ENCODE data around the gene NECAB3. TPM values are rescaled to one million over a fixed set of nuclear protein-coding genes. Genes with fewer than 3 reads are reported as not detected.

NECAB3 gene
- total and polyA plus RNA-seq, 2 donors = 6.5 to 20.3 TPM

GRCh38 chr20:33662172-33662571, 12.1 kb downstream of the NECAB3 start, which contains the start of gene C20orf144:
Gene C20orf144 (plus strand): TSS chr20:33662327. CDS start chr20:33662346, 19 bp downstream.
- Histone ChIP-seq H3K4me1 (ENCODE audit: control insufficient read depth in 2 of 2, insufficient read depth in 2 of 2, low read length in 2 of 2) (peaks cover 0 to 31% of the 10 kb centered on the region in 2 donors), H3K27ac (ENCODE audit: low read depth in 1 of 2, low read length in 1 of 2) (peak within 1 kb of the TSS; percentile 77 to 91), H3K27me3 (ENCODE audit: control insufficient read depth in 2 of 2, insufficient read depth in 1 of 2, low read length in 1 of 2) (peaks cover 3 to 19% of the 10 kb centered on the region in 2 donors), H3K36me3 (ENCODE audit: control insufficient read depth in 2 of 2, insufficient read depth in 2 of 2, low read length in 1 of 2) (peaks cover 0 to 9% of the 10 kb centered on the region in 2 donors), H3K4me3 (ENCODE audit: low read length in 2 of 2) (peak within 1 kb of the TSS; percentile 65 to 78), H3K9me3 (ENCODE audit: control insufficient read depth in 2 of 2, insufficient read depth in 1 of 2, low read length in 1 of 2) (peaks cover 0 to 4% of the 10 kb centered on the region in 2 donors)
- no peak for DNase-seq (ENCODE audit: low read depth in 6 of 9, low spot score in 9 of 9)
- WGBS = 98% methylated on average over 10 of the region's 10 CpGs

- Histone ChIP-seq H3K4me1 (ENCODE audit: control insufficient read depth in 2 of 2, insufficient read depth in 2 of 2, low read length in 2 of 2) (peaks cover 0 to 20% of the 10 kb centered on the region in 2 donors), H3K4me3 (ENCODE audit: low read length in 2 of 2) (no peak overlapping the region), H3K36me3 (ENCODE audit: control insufficient read depth in 2 of 2, insufficient read depth in 2 of 2, low read length in 1 of 2) (peaks cover 0 to 9% of the 10 kb centered on the region in 2 donors), H3K27ac (ENCODE audit: low read depth in 1 of 2, low read length in 1 of 2) (no peak overlapping the region), H3K27me3 (ENCODE audit: control insufficient read depth in 2 of 2, insufficient read depth in 1 of 2, low read length in 1 of 2) (peaks cover 0 to 4% of the 10 kb centered on the region in 2 donors), H3K9me3 (ENCODE audit: control insufficient read depth in 2 of 2, insufficient read depth in 1 of 2, low read length in 1 of 2) (peaks cover 0 to 4% of the 10 kb centered on the region in 2 donors)
- 97% methylated on average over 7 of the region's 7 CpGs for whole genome bisulfite sequencing
- no peak for DNase-seq (ENCODE audit: low read depth in 6 of 9, low spot score in 9 of 9)
Measured at GRCh38 chr20:33660685-33661058, 13.6 kb downstream of the NECAB3 start.

GRCh38 chr20:33660035-33660684, 14.1 kb downstream of the NECAB3 start:
- WGBS = 95% methylated on average over 21 of the region's 21 CpGs
- H3K27ac ChIP-seq (ENCODE audit: low read depth in 1 of 2, low read length in 1 of 2) = no peak overlapping the region
- peaks cover 0 to 9% of the 10 kb centered on the region in 2 donors for H3K36me3 ChIP-seq (ENCODE audit: control insufficient read depth in 2 of 2, insufficient read depth in 2 of 2, low read length in 1 of 2)
- H3K9me3 ChIP-seq (ENCODE audit: control insufficient read depth in 2 of 2, insufficient read depth in 1 of 2, low read length in 1 of 2) = peaks cover 0 to 4% of the 10 kb centered on the region in 2 donors
- H3K27me3 ChIP-seq (ENCODE audit: control insufficient read depth in 2 of 2, insufficient read depth in 1 of 2, low read length in 1 of 2) = peaks cover 0 to 2% of the 10 kb centered on the region in 2 donors
- no peak overlapping the region for H3K4me3 ChIP-seq (ENCODE audit: low read length in 2 of 2)
- DNase-seq (ENCODE audit: low read depth in 6 of 9, low spot score in 9 of 9) = no peak
- H3K4me1 ChIP-seq (ENCODE audit: control insufficient read depth in 2 of 2, insufficient read depth in 2 of 2, low read length in 2 of 2) = peaks cover 0 to 20% of the 10 kb centered on the region in 2 donors

GRCh38 chr20:33659341-33660034, 14.7 kb downstream of the NECAB3 start:
- H3K4me1 ChIP-seq (ENCODE audit: control insufficient read depth in 2 of 2, insufficient read depth in 2 of 2, low read length in 2 of 2) = peaks cover 0 to 17% of the 10 kb centered on the region in 2 donors
- no peak overlapping the region for H3K27ac ChIP-seq (ENCODE audit: low read depth in 1 of 2, low read length in 1 of 2)
- peaks cover 0 to 4% of the 10 kb centered on the region in 2 donors for H3K9me3 ChIP-seq (ENCODE audit: control insufficient read depth in 2 of 2, insufficient read depth in 1 of 2, low read length in 1 of 2)
- H3K27me3 ChIP-seq (ENCODE audit: control insufficient read depth in 2 of 2, insufficient read depth in 1 of 2, low read length in 1 of 2) = peaks cover 0 to under 1% of the 10 kb centered on the region in 2 donors
- no peak for DNase-seq (ENCODE audit: low read depth in 6 of 9, low spot score in 9 of 9)
- H3K36me3 ChIP-seq (ENCODE audit: control insufficient read depth in 2 of 2, insufficient read depth in 2 of 2, low read length in 1 of 2) = peaks cover 0 to 9% of the 10 kb centered on the region in 2 donors
- no peak overlapping the region for H3K4me3 ChIP-seq (ENCODE audit: low read length in 2 of 2)
- WGBS = 98% methylated on average over 32 of the region's 32 CpGs

- WGBS = 98% methylated on average over 4 of the region's 4 CpGs
- Histone ChIP-seq H3K4me3 (ENCODE audit: low read length in 2 of 2) (no peak overlapping the region), H3K4me1 (ENCODE audit: control insufficient read depth in 2 of 2, insufficient read depth in 2 of 2, low read length in 2 of 2) (peaks cover 0 to 12% of the 10 kb centered on the region in 2 donors), H3K36me3 (ENCODE audit: control insufficient read depth in 2 of 2, insufficient read depth in 2 of 2, low read length in 1 of 2) (peaks cover 0 to 9% of the 10 kb centered on the region in 2 donors), H3K9me3 (ENCODE audit: control insufficient read depth in 2 of 2, insufficient read depth in 1 of 2, low read length in 1 of 2) (peaks cover 0 to 4% of the 10 kb centered on the region in 2 donors), H3K27ac (ENCODE audit: low read depth in 1 of 2, low read length in 1 of 2) (no peak overlapping the region), H3K27me3 (ENCODE audit: control insufficient read depth in 2 of 2, insufficient read depth in 1 of 2, low read length in 1 of 2) (no peaks in the 10 kb centered on the region)
- no peak for DNase-seq (ENCODE audit: low read depth in 6 of 9, low spot score in 9 of 9)
Measured at GRCh38 chr20:33658929-33659328, 15.3 kb downstream of the NECAB3 start.

- no peak for DNase-seq (ENCODE audit: low read depth in 6 of 9, low spot score in 9 of 9)
- 97% methylated on average over 8 of the region's 8 CpGs for WGBS
- no peak overlapping the region for H3K27ac ChIP-seq (ENCODE audit: low read depth in 1 of 2, low read length in 1 of 2)
- peaks cover 0 to 9% of the 10 kb centered on the region in 2 donors for H3K4me1 ChIP-seq (ENCODE audit: control insufficient read depth in 2 of 2, insufficient read depth in 2 of 2, low read length in 2 of 2)
- peaks cover 0 to 9% of the 10 kb centered on the region in 2 donors for H3K36me3 ChIP-seq (ENCODE audit: control insufficient read depth in 2 of 2, insufficient read depth in 2 of 2, low read length in 1 of 2)
- no peaks in the 10 kb centered on the region for H3K27me3 ChIP-seq (ENCODE audit: control insufficient read depth in 2 of 2, insufficient read depth in 1 of 2, low read length in 1 of 2)
- H3K4me3 ChIP-seq (ENCODE audit: low read length in 2 of 2) = no peak overlapping the region
- peaks cover 0 to 4% of the 10 kb centered on the region in 2 donors for H3K9me3 ChIP-seq (ENCODE audit: control insufficient read depth in 2 of 2, insufficient read depth in 1 of 2, low read length in 1 of 2)
Measured at GRCh38 chr20:33658510-33658909, 15.7 kb downstream of the NECAB3 start.

GRCh38 chr20:33657704-33658095, 16.5 kb downstream of the NECAB3 start:
- 99% methylated on average over 12 of the region's 12 CpGs for WGBS
- no peak overlapping the region for H3K4me3 ChIP-seq (ENCODE audit: low read length in 2 of 2)
- H3K36me3 ChIP-seq (ENCODE audit: control insufficient read depth in 2 of 2, insufficient read depth in 2 of 2, low read length in 1 of 2) = peaks cover 0 to 9% of the 10 kb centered on the region in 2 donors
- no peak for DNase-seq (ENCODE audit: low read depth in 6 of 9, low spot score in 9 of 9)
- no peaks in the 10 kb centered on the region for H3K27me3 ChIP-seq (ENCODE audit: control insufficient read depth in 2 of 2, insufficient read depth in 1 of 2, low read length in 1 of 2)
- H3K27ac ChIP-seq (ENCODE audit: low read depth in 1 of 2, low read length in 1 of 2) = no peak overlapping the region
- no peaks in the 10 kb centered on the region for H3K9me3 ChIP-seq (ENCODE audit: control insufficient read depth in 2 of 2, insufficient read depth in 1 of 2, low read length in 1 of 2)
- H3K4me1 ChIP-seq (ENCODE audit: control insufficient read depth in 2 of 2, insufficient read depth in 2 of 2, low read length in 2 of 2) = peaks cover 0 to 2% of the 10 kb centered on the region in 2 donors

GRCh38 chr20:33656783-33657703, 17.2 kb downstream of the NECAB3 start:
- 98% methylated on average over 17 of the region's 17 CpGs for WGBS
- Histone ChIP-seq H3K27me3 (ENCODE audit: control insufficient read depth in 2 of 2, insufficient read depth in 1 of 2, low read length in 1 of 2) (no peaks in the 10 kb centered on the region), H3K4me1 (ENCODE audit: control insufficient read depth in 2 of 2, insufficient read depth in 2 of 2, low read length in 2 of 2) (no peaks in the 10 kb centered on the region), H3K36me3 (ENCODE audit: control insufficient read depth in 2 of 2, insufficient read depth in 2 of 2, low read length in 1 of 2) (peaks cover 0 to 9% of the 10 kb centered on the region in 2 donors), H3K27ac (ENCODE audit: low read depth in 1 of 2, low read length in 1 of 2) (no peak overlapping the region), H3K4me3 (ENCODE audit: low read length in 2 of 2) (no peak overlapping the region), H3K9me3 (ENCODE audit: control insufficient read depth in 2 of 2, insufficient read depth in 1 of 2, low read length in 1 of 2) (no peaks in the 10 kb centered on the region)
- DNase-seq (ENCODE audit: low read depth in 6 of 9, low spot score in 9 of 9) = no peak
